ENCODE results near the gene PPP2R5E.

The PPP2R5E gene

GRCh38 chr14:63435204-63435603 is 108.0 kb downstream of the PPP2R5E start:
- no peak for DNase-seq

GRCh38 chr14:63432888-63433552 is 110.2 kb downstream of the PPP2R5E start:
- DNase-seq: no peak

- no peak for DNase-seq
Measured at GRCh38 chr14:63432228-63432627, 110.9 kb downstream of the PPP2R5E start.

GRCh38 chr14:63431466-63431865 is 111.7 kb downstream of the PPP2R5E start:
- DNase-seq: peak in 1 of 51 donors; percentile 4

- DNase-seq: no peak
Measured at GRCh38 chr14:63428486-63428885, 114.7 kb downstream of the PPP2R5E start.

- DNase-seq: no peak
Measured at GRCh38 chr14:63426838-63427352, 116.3 kb downstream of the PPP2R5E start.

- no peak for DNase-seq
Measured at GRCh38 chr14:63423889-63424288, 119.3 kb downstream of the PPP2R5E start.

GRCh38 chr14:63423381-63423780 is 119.8 kb downstream of the PPP2R5E start:
- DNase-seq: no peak

- DNase-seq: no peak
Measured at GRCh38 chr14:63421919-63422318, 121.3 kb downstream of the PPP2R5E start.

GRCh38 chr14:63421226-63421625 is 122.0 kb downstream of the PPP2R5E start:
- no peak for DNase-seq

GRCh38 chr14:63418020-63418419 is 125.2 kb downstream of the PPP2R5E start:
- DNase-seq: no peak

- no peak for DNase-seq
Measured at GRCh38 chr14:63413009-63413408, 130.2 kb downstream of the PPP2R5E start.

GRCh38 chr14:63406333-63406732 is 136.8 kb downstream of the PPP2R5E start:
- DNase-seq: no peak

- no peak for DNase-seq
Measured at GRCh38 chr14:63405715-63406114, 137.5 kb downstream of the PPP2R5E start.

- DNase-seq: no peak
Measured at GRCh38 chr14:63404906-63405305, 138.3 kb downstream of the PPP2R5E start.

- no peak for DNase-seq
Measured at GRCh38 chr14:63401646-63402045, 141.5 kb downstream of the PPP2R5E start.

GRCh38 chr14:63398952-63399351 is 144.2 kb downstream of the PPP2R5E start:
- DNase-seq: no peak

- DNase-seq: no peak
Measured at GRCh38 chr14:63394841-63395240, 148.3 kb downstream of the PPP2R5E start.

GRCh38 chr14:63394432-63394831 is 148.7 kb downstream of the PPP2R5E start:
- DNase-seq: no peak

- DNase-seq: no peak
Measured at GRCh38 chr14:63393012-63393411, 150.2 kb downstream of the PPP2R5E start.

- DNase-seq: no peak
Measured at GRCh38 chr14:63392236-63392635, 150.9 kb downstream of the PPP2R5E start.

- DNase-seq: peak in 37 of 51 donors; percentile 1 to 74 (median 23)
Measured at GRCh38 chr14:63388766-63389431, 154.3 kb downstream of the PPP2R5E start.

- no peak for DNase-seq
Measured at GRCh38 chr14:63387711-63388110, 155.5 kb downstream of the PPP2R5E start.

Measured in hypothalamus (tissue), 51 donors.